ENCODE data around the gene PCBP3.

GRCh38 chr21:45877171-45877438 lies 233.6 kb downstream of the PCBP3 start:
- TF ChIP-seq CTCF (IDR thresholded peaks at IDR 0.05; ENCODE audit: poor library complexity, severe bottlenecking) (no peak), EP300 (conservative IDR thresholded peaks at IDR 0.05; ENCODE audit: poor library complexity, severe bottlenecking) (no peak), TAF1 (IDR thresholded peaks at IDR 0.05; ENCODE audit: low read depth) (no peak), EZH2 (IDR thresholded peaks at IDR 0.05; ENCODE audit: borderline replicate concordance, insufficient read depth, low read length, poor library complexity, severe bottlenecking) (no peak), SMC3 (conservative IDR thresholded peaks at IDR 0.05; ENCODE audit: poor library complexity) (no peak), POLR2AphosphoS5 (IDR thresholded peaks at IDR 0.05) (no peak), RAD21 (conservative IDR thresholded peaks at IDR 0.05) (no peak), REST (IDR thresholded peaks at IDR 0.05; ENCODE audit: borderline replicate concordance) (no peak)

Data from neural cell (in vitro differentiated cells).